ENCODE results near the gene CPLX3.

The CPLX3 gene

DNA sequence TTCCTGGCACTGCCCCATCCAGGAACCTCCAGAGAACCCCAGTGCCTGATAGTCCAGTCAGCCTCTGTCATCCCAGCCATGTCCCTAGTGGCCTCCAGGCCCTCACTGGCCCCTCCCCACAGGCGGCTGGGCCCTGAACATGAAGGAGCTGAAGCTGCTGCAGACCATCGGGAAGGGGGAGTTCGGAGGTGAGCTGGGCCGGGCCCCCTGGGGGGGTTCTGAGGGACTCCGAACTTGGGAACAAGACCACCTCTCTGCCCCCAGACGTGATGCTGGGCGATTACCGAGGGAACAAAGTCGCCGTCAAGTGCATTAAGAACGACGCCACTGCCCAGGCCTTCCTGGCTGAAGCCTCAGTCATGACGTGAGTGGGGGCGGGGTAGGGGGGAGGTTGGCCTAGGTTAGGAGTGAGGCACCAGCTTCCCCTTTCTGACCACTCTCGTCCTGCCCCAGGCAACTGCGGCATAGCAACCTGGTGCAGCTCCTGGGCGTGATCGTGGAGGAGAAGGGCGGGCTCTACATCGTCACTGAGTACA, 25.8 kb upstream of the CPLX3 start:
- no peak overlapping the region for H3K4me3 ChIP-seq (ENCODE audit: low read depth, low read length)
- TF ChIP-seq POLR2A (IDR thresholded peaks at IDR 0.05; ENCODE audit: extremely low read depth, insufficient read length) (no peak), MYC (IDR thresholded peaks at IDR 0.05; ENCODE audit: low read depth, low read length) (no peak)
- TF ChIP-seq, protein P1, sequence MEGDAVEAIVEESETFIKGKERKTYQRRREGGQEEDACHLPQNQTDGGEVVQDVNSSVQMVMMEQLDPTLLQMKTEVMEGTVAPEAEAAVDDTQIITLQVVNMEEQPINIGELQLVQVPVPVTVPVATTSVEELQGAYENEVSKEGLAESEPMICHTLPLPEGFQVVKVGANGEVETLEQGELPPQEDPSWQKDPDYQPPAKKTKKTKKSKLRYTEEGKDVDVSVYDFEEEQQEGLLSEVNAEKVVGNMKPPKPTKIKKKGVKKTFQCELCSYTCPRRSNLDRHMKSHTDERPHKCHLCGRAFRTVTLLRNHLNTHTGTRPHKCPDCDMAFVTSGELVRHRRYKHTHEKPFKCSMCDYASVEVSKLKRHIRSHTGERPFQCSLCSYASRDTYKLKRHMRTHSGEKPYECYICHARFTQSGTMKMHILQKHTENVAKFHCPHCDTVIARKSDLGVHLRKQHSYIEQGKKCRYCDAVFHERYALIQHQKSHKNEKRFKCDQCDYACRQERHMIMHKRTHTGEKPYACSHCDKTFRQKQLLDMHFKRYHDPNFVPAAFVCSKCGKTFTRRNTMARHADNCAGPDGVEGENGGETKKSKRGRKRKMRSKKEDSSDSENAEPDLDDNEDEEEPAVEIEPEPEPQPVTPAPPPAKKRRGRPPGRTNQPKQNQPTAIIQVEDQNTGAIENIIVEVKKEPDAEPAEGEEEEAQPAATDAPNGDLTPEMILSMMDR (IDR thresholded peaks at IDR 0.05; ENCODE audit: low read depth, low read length): no peak
- TF ChIP-seq, protein P2, sequence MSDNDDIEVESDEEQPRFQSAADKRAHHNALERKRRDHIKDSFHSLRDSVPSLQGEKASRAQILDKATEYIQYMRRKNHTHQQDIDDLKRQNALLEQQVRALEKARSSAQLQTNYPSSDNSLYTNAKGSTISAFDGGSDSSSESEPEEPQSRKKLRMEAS (IDR thresholded peaks at IDR 0.05; ENCODE audit: low read depth, low read length): no peak
- DNase-seq (ENCODE audit: low read depth): peak; percentile 74

DNA sequence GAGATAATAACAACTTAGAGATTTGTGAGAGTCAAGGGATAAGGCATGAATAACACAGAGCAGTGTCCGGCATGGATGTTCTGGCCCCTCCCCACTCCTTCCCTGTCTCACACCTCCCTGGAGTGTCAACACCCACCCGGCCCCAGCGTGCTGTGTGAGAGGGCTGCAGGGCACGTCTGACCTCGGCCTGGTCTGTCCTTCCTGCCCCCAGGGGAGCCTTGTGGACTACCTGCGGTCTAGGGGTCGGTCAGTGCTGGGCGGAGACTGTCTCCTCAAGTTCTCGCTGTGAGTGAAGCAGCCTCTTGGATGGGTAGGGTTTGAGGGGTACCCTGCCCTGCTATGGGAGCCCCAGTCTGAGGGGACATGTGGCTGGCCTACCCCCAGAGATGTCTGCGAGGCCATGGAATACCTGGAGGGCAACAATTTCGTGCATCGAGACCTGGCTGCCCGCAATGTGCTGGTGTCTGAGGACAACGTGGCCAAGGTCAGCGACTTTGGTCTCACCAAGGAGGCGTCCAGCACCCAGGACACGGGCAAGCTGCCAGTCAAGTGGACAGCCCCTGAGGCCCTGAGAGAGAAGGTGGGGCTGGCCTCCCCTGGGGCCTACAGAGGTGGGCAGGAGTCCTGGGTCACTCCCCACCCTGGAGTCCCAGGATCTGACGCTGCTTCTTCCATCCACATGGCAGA, 25.0 kb upstream of the CPLX3 start:
- H3K4me3 ChIP-seq (ENCODE audit: low read depth, low read length): no peak overlapping the region
- TF ChIP-seq, protein P2 (IDR thresholded peaks at IDR 0.05; ENCODE audit: low read depth, low read length): no peak
- TF ChIP-seq POLR2A (IDR thresholded peaks at IDR 0.05; ENCODE audit: extremely low read depth, insufficient read length): no peak
- no peak for TF ChIP-seq MYC (IDR thresholded peaks at IDR 0.05; ENCODE audit: low read depth, low read length)
- TF ChIP-seq, protein P1 (IDR thresholded peaks at IDR 0.05; ENCODE audit: low read depth, low read length): no peak
- no peak for DNase-seq (ENCODE audit: low read depth)

DNA sequence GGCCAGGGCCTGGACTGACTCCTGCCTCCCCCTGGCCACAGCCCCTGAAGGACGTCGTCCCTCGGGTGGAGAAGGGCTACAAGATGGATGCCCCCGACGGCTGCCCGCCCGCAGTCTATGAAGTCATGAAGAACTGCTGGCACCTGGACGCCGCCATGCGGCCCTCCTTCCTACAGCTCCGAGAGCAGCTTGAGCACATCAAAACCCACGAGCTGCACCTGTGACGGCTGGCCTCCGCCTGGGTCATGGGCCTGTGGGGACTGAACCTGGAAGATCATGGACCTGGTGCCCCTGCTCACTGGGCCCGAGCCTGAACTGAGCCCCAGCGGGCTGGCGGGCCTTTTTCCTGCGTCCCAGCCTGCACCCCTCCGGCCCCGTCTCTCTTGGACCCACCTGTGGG, 24.1 kb upstream of the CPLX3 start:
- no peak for DNase-seq (ENCODE audit: low read depth)
- TF ChIP-seq MYC (IDR thresholded peaks at IDR 0.05; ENCODE audit: low read depth, low read length) (no peak), POLR2A (IDR thresholded peaks at IDR 0.05; ENCODE audit: extremely low read depth, insufficient read length) (no peak)
- TF ChIP-seq, protein P1 (IDR thresholded peaks at IDR 0.05; ENCODE audit: low read depth, low read length): no peak
- TF ChIP-seq, protein P2 (IDR thresholded peaks at IDR 0.05; ENCODE audit: low read depth, low read length): no peak
- no peak overlapping the region for H3K4me3 ChIP-seq (ENCODE audit: low read depth, low read length)

DNA sequence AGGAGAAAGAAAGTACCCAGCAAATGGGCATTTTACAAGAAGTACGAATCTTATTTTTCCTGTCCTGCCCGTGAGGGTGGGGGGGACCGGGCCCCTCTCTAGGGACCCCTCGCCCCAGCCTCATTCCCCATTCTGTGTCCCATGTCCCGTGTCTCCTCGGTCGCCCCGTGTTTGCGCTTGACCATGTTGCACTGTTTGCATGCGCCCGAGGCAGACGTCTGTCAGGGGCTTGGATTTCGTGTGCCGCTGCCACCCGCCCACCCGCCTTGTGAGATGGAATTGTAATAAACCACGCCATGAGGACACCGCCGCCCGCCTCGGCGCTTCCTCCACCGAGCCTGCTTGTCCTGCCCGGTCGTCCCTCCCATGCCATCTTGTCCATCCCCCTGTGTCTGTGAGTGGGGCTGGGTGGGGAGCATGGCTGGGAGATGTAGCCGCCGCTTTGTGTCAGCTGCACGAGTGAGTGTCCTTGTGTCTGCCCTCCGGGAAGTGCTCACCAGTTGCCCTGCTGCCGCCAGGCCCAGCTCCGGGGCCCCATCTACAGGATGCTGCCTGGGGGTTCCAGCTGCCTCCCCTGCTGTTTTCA, 23.5 kb upstream of the CPLX3 start:
- TF ChIP-seq POLR2A (IDR thresholded peaks at IDR 0.05; ENCODE audit: extremely low read depth, insufficient read length): no peak
- TF ChIP-seq, protein P1 (IDR thresholded peaks at IDR 0.05; ENCODE audit: low read depth, low read length): no peak
- TF ChIP-seq, protein P2 (IDR thresholded peaks at IDR 0.05; ENCODE audit: low read depth, low read length): no peak
- H3K4me3 ChIP-seq (ENCODE audit: low read depth, low read length): no peak overlapping the region
- DNase-seq (ENCODE audit: low read depth): no peak

DNA sequence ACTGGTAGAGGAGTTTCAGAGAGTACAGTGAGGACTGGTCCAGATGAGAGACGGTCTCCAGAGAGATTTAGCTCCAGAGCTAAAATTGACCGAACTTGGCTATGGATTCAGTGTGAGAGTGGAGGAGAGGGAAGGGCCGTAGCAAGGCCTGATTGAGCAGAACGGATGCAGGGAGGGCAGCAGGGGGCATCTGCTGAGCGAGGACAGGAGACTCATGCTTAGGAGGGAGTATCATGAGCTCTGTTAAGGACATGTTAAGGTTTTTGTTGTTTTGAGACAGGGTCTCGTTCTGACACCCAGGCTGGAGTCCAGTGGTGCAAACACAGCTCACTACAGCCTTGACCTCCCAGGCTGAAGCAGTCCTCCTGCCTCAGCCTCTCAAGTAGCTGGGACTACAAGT, 21.5 kb upstream of the CPLX3 start:
- no peak for DNase-seq (ENCODE audit: low read depth)
- H3K4me3 ChIP-seq (ENCODE audit: low read depth, low read length): no peak overlapping the region
- TF ChIP-seq, protein P2 (IDR thresholded peaks at IDR 0.05; ENCODE audit: low read depth, low read length): no peak
- TF ChIP-seq MYC (IDR thresholded peaks at IDR 0.05; ENCODE audit: low read depth, low read length) (no peak), POLR2A (IDR thresholded peaks at IDR 0.05; ENCODE audit: extremely low read depth, insufficient read length) (no peak)
- TF ChIP-seq, protein P1 (IDR thresholded peaks at IDR 0.05; ENCODE audit: low read depth, low read length): no peak

All from NB4 (cell line).